Measurements from ENCODE around the gene CLEC2A.
"Not testable (repeated sequence)": the region's sequence is repeated elsewhere in the genome, so short reads cannot be mapped to it uniquely, and the experiment has no call there.

CLEC2A gene

DNA sequence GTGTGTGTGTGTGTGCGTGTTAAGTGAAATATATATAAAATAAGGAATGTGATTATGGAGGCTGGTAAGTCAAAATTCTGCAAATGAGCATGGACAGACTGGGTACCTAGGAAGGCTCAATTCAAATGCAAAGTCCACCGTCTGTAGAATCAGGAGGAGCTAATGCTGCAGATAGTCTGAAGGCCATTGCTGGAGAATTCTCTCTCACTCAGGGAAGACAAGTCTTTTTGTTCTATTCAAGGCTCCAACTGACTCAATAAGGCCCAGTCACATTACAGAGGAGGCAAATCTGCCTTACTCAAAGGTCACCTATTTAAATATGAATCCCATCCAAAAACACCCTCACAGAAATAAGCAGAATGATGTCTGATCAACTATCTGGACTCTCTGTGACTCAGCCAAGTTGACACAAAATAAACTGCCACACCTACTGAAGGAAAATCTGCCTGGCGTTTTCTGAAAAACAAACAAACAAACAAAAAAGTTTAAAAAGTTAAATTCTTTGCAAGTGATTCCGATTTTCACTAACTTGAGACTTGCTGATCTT is 51.6 kb downstream of the CLEC2A start:
- no peak for DNase-seq

- not testable (repeated sequence) for DNase-seq
These were observed 56.0 kb downstream of the CLEC2A start for GRCh38 chr12:9876120-9876519.

GRCh38 chr12:9872742-9873141 is 59.4 kb downstream of the CLEC2A start:
- DNase-seq = no peak

- DNase-seq = no peak
These were observed 60.0 kb downstream of the CLEC2A start for GRCh38 chr12:9872162-9872561.

DNA sequence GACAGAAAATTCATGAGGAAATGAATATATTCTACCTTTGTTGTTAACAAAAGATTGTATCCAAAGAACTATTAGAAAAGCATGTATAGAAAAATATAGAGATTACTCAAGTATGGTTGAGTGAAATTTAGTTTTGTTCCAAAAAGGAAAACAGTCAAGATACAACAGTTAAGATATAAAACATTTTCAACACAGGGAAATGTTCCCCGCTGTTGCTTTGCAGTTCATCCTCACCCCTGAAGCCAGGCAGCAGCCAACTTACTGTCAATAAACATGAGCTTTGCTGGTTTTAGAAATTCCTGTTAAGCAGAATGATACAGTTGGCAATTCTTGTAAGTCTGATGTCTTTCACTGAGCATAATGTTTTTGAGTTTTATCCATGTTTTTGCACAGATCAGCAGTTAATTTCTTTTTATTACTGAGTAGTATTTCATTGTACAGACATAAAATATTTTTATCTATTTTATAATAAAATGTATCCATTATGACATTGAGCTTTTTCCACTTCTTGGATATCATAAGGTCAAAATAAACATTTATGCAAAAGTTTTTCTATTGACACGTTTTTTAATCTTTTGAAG is 61.8 kb downstream of the CLEC2A start:
- DNase-seq = no peak

DNA sequence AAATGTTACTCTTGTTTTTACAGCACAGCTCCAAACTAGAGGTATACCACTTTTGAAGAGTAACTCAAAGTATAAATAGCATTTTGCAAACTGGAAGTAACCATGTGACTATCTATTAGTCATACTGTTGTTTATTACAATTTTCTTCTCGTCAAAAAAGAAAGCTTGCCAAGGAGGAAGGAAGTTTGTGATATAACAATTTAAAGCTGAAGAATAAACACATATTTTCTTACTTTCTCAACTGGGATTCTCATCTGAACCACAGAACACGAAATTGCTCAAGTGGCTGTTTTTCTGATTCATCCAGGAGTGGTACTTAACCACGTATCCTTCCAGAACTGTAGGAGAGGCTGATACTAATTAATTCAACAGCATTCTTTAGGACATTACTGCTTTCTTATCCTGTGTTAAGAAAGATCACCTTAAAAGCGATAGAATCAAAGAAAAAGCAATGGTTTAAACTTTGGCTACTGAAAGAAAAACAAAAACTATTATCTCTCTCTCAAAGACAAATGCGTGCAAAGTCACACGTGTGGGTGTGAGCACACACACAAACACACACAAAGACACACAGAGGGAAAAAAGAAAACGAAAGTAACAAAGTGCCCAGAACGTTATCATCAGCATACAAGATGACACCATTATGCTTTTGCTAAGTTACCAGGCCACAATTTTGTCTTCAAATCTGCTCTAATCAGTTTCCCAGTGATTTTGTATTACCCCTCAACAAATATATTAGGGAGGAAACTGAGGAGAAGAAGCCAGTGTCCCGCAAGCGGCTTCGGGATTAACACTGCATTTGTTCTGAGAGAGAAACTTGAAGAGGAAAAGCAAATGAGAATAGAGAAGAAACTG is 62.6 kb downstream of the CLEC2A start, which contains the start of gene CLEC2B:
Gene CLEC2B, minus strand, starts transcription at position 48 of the 855 bp plus-strand sequence.
- DNase-seq = no peak

GRCh38 chr12:9868951-9869306 is 63.2 kb downstream of the CLEC2A start:
- DNase-seq = no peak

- no peak for DNase-seq
These were observed 63.8 kb downstream of the CLEC2A start for GRCh38 chr12:9868311-9868801.

DNA sequence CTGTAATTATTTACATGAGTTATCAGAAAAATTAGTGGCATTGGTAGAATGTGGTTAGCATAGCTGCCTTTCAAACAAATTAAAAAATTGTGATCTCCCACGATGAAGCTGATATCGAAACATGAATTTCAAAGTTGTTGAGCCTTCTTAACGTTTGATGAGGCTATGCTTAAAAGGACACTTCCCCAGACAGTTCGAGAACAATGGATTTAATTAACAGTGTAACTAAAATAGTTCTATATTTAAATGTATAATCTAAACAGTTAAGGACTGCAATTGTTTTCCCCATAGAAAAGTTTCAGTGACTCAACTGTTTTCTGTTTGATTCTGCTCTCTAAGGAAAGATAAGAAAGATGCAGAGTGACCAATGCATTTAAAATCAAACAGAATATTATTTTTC is 64.6 kb downstream of the CLEC2A start:
- DNase-seq = no peak

- no peak for DNase-seq
These were observed 65.3 kb downstream of the CLEC2A start for GRCh38 chr12:9866860-9867269.

GRCh38 chr12:9864913-9865675 is 67.1 kb downstream of the CLEC2A start:
- no peak for DNase-seq

Measured in stimulated activated CD4-positive, alpha-beta T cell treated with anti-CD3 and anti-CD28 coated beads, Interleukin-12 subunit alpha, Interleukin-12 subunit beta, amount 100 ng/mL, for 4 hours (primary cell).